Common myeloid progenitor, CD34-positive (primary cell): ENCODE data around the gene MYL11.

ENCODE experiments used
- CTCF ChIA-PET: fragments of 350-600 bp; sonication (Branson Sonifier 250); formaldehyde crosslinking; loops from one replicate; lab custom pipeline; 2021; ENCODE audit warnings: antibody characterized with exemption; lab: Charles Lee
- POLR2A ChIA-PET: fragments of 350-600 bp; sonication (Branson Sonifier 250); formaldehyde crosslinking; loops from one replicate; lab custom pipeline; 2021; ENCODE audit warnings: antibody characterized with exemption; lab: Charles Lee
- DNase-seq, 3 donors: peaks; one replicate each; pipeline versions ENCODE4 v3.0.0 to v3.0.0-alpha.2; 2013
- H3K27ac ChIP-seq, 2 experiments: 1 replicate in 1 of 2; 2 replicates in 1 of 2; pipeline ENCODE4 v1.7.0; 2013; ENCODE audit warnings: inconsistent platforms in 2 of 2, low read length in 2 of 2, mild to moderate bottlenecking in 2 of 2, low read depth in 1 of 2, moderate library complexity in 1 of 2; ENCODE audit not compliant: severe bottlenecking in 2 of 2, insufficient read depth in 1 of 2, poor library complexity in 1 of 2
- H3K27me3 ChIP-seq, 5 experiments: replicated peaks in 2 of 5; 1 replicate in 3 of 5; 2 replicates in 2 of 5; pipeline versions ENCODE4 v1.6.1 to v1.7.0; 2013; ENCODE audit warnings: low read length in 4 of 5, mild to moderate bottlenecking in 2 of 5, moderate library complexity in 2 of 5, inconsistent platforms in 1 of 5; ENCODE audit not compliant: insufficient read depth in 5 of 5, control insufficient read depth in 4 of 5
- H3K36me3 ChIP-seq, 4 experiments: 1 replicate in 2 of 4; 2 replicates in 2 of 4; pipeline versions ENCODE4 v1.6.1 to v1.7.0; 2013; ENCODE audit warnings: low read length in 3 of 4, control low read depth in 1 of 4, mild to moderate bottlenecking in 1 of 4; ENCODE audit not compliant: control insufficient read depth in 4 of 4, insufficient read depth in 4 of 4
- H3K4me1 ChIP-seq, 4 experiments: 1 replicate in 3 of 4; 2 replicates in 1 of 4; pipeline versions ENCODE4 v1.6.1 to v1.7.1; 2013; ENCODE audit warnings: low read length in 3 of 4, mild to moderate bottlenecking in 3 of 4, control low read depth in 1 of 4, inconsistent platforms in 1 of 4, moderate library complexity in 1 of 4; ENCODE audit not compliant: control insufficient read depth in 4 of 4, insufficient read depth in 4 of 4; ENCODE audit errors: control extremely low read depth in 1 of 4
- H3K4me3 ChIP-seq, 7 experiments: 1 replicate in 4 of 7; 2 replicates in 3 of 7; pipeline versions ENCODE4 v1.5.1 to v1.7.0; 2013; ENCODE audit warnings: mild to moderate bottlenecking in 7 of 7, low read length in 6 of 7, moderate library complexity in 6 of 7, inconsistent platforms in 2 of 7, low read depth in 2 of 7, control low read depth in 1 of 7; ENCODE audit not compliant: insufficient read depth in 4 of 7, control insufficient read depth in 1 of 7; ENCODE audit errors: extremely low read depth in 1 of 7
- H3K9me3 ChIP-seq, 5 experiments: 1 replicate in 4 of 5; 2 replicates in 1 of 5; pipeline versions ENCODE4 v1.6.1 to v1.7.1; 2013; ENCODE audit warnings: low read length in 4 of 5, mild to moderate bottlenecking in 2 of 5, inconsistent platforms in 1 of 5, low read depth in 1 of 5, moderate library complexity in 1 of 5; ENCODE audit not compliant: control insufficient read depth in 4 of 5, insufficient read depth in 2 of 5; ENCODE audit errors: control extremely low read depth in 1 of 5
- WGBS: methylation state at CpG from one replicate; pipeline ENCODE4 v1.1.5; 2013; ENCODE audit not compliant: insufficient coverage; 5-methylcytosine and 5-hydroxymethylcytosine counted together

MYL11 gene

DNA sequence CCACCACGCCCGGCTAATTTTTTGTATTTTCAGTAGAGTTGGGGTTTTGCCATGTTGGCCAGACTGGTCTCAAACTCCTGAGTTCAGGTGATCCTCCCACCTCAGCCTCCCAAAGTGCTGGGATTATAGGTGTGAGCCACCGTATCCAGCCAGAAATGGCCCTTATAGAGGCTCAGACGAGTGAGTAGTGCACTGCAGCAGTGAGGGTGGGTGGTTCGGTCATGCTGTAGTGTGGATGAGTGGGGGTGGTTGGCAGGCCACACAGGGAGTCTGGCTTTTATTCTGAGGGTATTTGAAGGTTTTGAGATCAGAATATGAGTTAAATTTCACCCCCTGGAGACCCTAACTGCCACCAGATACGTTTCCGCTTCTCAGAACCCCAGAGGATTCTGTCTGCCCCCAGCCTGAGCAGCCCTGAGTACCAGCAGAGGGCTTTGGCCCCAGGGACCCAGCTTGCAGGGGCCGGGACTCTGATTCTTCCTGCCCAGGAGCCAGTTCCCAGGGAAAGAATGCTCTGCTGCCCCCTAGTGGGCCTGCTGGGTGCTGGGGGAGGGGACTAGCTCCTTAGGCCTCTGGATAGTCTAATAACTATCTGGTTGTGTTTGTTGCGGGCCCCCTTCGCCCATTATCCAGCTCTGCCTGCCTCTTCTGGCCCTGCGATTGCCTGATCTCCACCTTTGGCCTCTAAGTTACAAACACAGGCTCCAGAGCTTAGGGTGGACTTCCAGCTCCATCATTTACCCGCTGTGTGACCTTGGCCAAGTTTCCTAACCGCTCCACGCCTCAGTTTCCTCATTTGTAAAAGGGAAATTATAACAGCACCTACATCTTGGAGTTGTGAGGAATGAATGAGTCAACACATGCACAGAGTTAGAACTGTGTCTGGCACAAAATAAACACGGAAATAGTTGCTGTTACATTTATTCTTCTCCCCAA, 34.8 kb downstream of the MYL11 start:
- CTCF ChIA-PET: interaction anchor here (0.6 to 8.0 kb wide), 21 partner anchors 9 to 237 kb away, joined by 3 to 97 read pairs (median 5); partner anchors contain the start of genes CD2BP2, DCTPP1, SEPTIN1 and TBC1D10B
- POLR2A ChIA-PET: interaction anchor here (0.9 to 1.1 kb wide), 3 partner anchors 9 to 22 kb away, joined by 3 read pairs; partner anchors contain the start of gene ZNF48
- no peak overlapping the region for H3K27ac ChIP-seq
- no peaks in the 10 kb centered on the region for H3K9me3 ChIP-seq
- 53% methylated on average over 14 of the region's 15 CpGs for WGBS
- H3K4me3 ChIP-seq: no peak overlapping the region
- DNase-seq: peak; percentile 91 to 94 (median 92)
- H3K27me3 ChIP-seq: no peaks in the 10 kb centered on the region
- H3K4me1 ChIP-seq: peaks cover 3 to 42% (median 29%) of the 10 kb centered on the region in 4 experiments
- H3K36me3 ChIP-seq: peaks cover 3 to 25% (median 3%) of the 10 kb centered on the region in 4 experiments

DNA sequence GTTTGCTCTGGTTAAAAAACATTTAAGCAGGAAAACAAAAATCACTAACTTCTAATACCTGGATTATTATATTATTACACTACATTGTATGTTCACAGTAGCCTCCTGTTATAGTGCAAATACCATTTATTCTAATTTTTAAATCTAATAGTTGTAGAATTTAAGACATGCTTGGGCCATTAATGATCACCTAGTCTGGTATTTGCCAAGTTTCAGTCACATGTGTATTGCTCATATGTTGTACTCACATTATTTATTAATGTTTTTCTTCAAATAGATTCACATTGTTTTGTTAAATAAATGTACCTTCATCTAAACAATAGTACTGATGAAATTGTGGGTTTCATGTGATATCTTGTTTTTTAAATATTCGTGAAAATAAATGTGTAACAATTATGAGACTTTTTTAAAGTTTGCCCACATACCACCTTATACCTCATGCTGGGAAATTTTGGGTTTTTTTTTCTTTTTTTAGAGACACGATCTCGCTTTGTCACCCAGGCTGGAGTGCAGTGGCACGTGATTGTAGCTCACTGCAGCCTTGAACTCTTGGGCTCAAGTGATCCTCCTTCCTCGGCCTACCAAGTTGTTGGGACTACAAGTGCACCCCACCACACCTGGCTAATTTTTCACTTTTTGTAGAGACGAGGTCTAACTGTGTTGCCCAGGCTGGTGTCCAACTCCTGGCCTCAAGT, 38.7 kb downstream of the MYL11 start:
- H3K27me3 ChIP-seq: no peaks in the 10 kb centered on the region
- CTCF ChIA-PET: interaction anchor here (0.6 to 8.0 kb wide), 2 partner anchors 17 to 33 kb away, joined by 5 to 97 read pairs; partner anchors contain the start of gene ZNF48
- H3K9me3 ChIP-seq: no peaks in the 10 kb centered on the region
- H3K27ac ChIP-seq: no peak overlapping the region
- no peak overlapping the region for H3K4me3 ChIP-seq
- POLR2A ChIA-PET: interaction anchor here (0.6 kb wide), 3 partner anchors 84 to 606 kb away, joined by 4 to 7 read pairs (median 4); no protein-coding TSS in a partner anchor
- H3K36me3 ChIP-seq: peaks cover 3 to 36% (median 3%) of the 10 kb centered on the region in 4 experiments
- 92% methylated on average over 4 of the region's 6 CpGs for WGBS
- DNase-seq: no peak
- H3K4me1 ChIP-seq: peaks cover 0 to 42% (median 31%) of the 10 kb centered on the region in 4 experiments

DNA sequence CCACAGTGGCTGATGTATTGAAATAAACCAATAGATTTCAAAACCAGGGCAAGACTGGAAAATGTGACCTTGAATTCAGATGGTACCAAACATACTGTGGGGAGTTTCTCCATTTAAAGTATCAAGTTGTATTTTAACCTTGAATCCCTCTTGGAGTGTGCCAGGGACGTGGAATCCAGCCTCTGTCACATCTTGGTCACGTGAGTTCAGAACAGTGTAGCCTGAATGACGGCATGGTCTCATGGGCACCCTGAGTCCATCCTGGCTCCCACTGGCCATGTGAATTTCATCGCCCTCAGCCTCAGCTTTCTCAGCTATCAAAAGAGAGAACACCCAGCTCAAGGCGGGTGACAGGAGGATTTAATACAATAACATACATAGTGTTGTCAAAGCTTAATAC, 39.6 kb downstream of the MYL11 start:
- Histone ChIP-seq H3K27ac (no peak overlapping the region), H3K4me1 (peaks cover 0 to 40% (median 28%) of the 10 kb centered on the region in 4 experiments), H3K27me3 (no peaks in the 10 kb centered on the region), H3K9me3 (no peaks in the 10 kb centered on the region), H3K4me3 (no peak overlapping the region), H3K36me3 (peaks cover 3 to 39% (median 3%) of the 10 kb centered on the region in 4 experiments)
- ChIA-PET POLR2A (no interaction called here), CTCF (interaction anchor here (0.6 to 1.3 kb wide), 3 partner anchors 19 to 231 kb away, joined by 3 to 7 read pairs (median 3); partner anchors contain the start of genes CORO1A, SEPTIN1 and ZNF48)
- 95% methylated on average over 3 of the region's 5 CpGs for WGBS
- DNase-seq: no peak

DNA sequence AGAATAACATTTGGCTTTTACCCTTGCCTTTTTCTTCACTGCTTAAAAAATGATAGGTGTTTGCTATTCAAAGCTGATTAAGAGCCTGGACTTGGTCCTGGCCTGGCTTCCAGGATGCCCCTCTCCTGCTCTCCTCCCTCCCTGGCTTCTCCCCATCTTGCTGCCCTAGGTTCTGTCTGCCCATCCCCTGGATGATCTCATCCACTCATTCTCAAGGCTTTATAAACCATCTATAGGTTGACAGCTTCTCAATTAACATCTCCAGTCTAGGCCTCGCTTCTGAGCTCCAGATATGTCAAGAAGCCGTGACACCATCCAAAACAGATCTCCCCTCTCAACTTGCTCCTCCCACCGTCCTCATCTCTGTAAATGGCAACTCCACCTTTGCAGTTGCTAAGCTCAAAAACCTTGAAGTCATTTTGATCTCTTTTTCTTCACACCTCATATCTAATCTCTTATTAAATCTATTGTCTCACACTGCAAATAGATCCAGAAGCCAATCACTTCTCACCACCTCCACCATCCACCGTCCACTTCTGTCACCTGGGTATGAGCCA, 41.5 kb downstream of the MYL11 start:
- ChIA-PET POLR2A (no interaction called here), CTCF (interaction anchor here (1.1 to 1.4 kb wide), 4 partner anchors 11 to 48 kb away, joined by 3 to 4 read pairs (median 4); partner anchors contain the start of gene DCTPP1)
- no peaks in the 10 kb centered on the region for H3K27me3 ChIP-seq
- no peaks in the 10 kb centered on the region for H3K9me3 ChIP-seq
- H3K27ac ChIP-seq: no peak overlapping the region
- WGBS: 95% methylated on average over 4 of the region's 4 CpGs
- no peak for DNase-seq
- peaks cover 3 to 46% (median 4%) of the 10 kb centered on the region in 4 experiments for H3K36me3 ChIP-seq
- H3K4me1 ChIP-seq: peaks cover 0 to 32% (median 22%) of the 10 kb centered on the region in 4 experiments
- no peak overlapping the region for H3K4me3 ChIP-seq

DNA sequence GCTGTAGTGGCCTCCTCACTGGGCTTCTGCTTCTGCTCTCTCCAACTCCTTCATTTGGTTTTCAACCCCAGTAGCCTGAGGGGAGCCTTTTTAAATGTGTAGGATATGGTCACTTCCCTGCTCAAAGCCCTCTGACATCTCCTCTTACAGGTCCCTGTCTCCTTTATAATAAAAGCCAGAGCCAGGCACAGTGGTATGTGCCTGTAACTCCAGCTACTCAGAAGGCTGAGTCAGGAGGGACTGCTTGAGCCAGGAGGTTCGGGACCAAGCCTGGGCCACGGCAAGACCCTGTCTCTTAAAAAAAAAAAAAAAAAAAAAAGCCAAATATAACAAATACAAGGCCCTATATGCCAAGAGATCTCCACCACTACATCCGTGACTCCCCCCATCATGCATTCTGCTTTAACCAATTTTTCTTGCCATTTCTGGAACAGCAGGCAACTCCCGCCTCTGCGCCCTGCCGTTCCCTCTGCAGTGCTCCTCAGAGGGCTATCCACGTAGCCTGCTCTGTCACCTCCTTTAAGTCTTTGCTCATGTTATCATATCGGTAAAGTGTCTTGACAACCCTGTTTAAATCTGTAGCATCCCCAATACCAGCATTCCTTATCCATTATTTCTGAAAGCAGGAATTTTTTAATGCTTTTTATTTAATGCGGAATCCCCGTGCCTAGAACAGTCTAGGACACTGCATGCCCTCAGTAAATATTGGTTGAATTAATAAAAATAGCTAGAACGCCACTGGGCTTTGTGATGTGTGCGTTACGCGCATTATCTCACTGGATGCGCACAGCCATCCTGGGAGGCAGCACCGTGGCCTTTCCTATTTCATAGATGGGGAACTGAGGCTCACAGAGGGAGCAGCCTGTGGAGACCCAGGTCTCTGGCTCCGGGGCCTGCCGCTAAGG, 42.3 kb downstream of the MYL11 start:
- Histone ChIP-seq H3K27me3 (no peaks in the 10 kb centered on the region), H3K4me3 (peak overlapping the region; percentile 57 to 82 (median 66)), H3K27ac (no peak overlapping the region), H3K9me3 (no peaks in the 10 kb centered on the region), H3K36me3 (peaks cover 3 to 43% (median 7%) of the 10 kb centered on the region in 4 experiments), H3K4me1 (peaks cover 0 to 27% (median 22%) of the 10 kb centered on the region in 4 experiments)
- WGBS: 68% methylated on average over 12 of the region's 18 CpGs
- POLR2A ChIA-PET: interaction anchor here (0.9 to 2.7 kb wide), 2 partner anchors 13 to 28 kb away, joined by 3 to 9 read pairs; partner anchors contain the start of genes DCTPP1 and SEPHS2
- DNase-seq: no peak
- CTCF ChIA-PET: interaction anchor here (1.0 to 2.1 kb wide), 10 partner anchors 7 to 258 kb away, joined by 3 to 10 read pairs (median 4); partner anchors contain the start of gene DCTPP1
